ENCODE results near the gene RUNDC3A. TPM values are rescaled to one million over a fixed set of nuclear protein-coding genes. Genes with fewer than 3 reads are reported as not detected.

Gene RUNDC3A
- total and polyA plus RNA-seq, 2 of the 13 experiments (the other 11 are each of a cell fraction or from before 2014, with no cell fraction given) = 0.25 TPM; not detected in 1

DNA sequence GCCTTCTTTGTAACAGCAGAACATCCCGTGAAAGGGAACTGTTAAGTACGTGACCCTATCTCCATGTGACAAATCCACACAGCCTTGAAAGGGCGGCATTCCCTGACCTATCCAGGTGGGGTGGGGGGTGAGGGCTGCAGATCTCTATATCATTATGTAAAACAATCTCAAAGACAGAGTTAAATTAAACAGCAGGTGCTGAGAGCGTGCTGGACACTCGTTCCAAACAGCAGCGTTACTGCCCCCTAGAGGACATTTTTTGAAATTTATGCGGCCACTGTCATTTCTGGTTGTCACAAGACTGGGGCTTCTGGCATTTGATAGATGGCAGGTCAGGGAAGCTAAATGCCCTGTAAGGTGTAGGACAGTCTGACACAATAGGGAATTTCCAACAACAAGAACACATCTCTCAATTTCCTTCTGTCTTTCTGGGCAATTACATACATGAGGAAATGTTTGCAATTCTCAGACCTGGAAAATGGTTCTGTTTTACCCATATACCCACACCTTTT lies 22.9 kb downstream of the RUNDC3A start (continued):
- TF ChIP-seq, protein P1, sequence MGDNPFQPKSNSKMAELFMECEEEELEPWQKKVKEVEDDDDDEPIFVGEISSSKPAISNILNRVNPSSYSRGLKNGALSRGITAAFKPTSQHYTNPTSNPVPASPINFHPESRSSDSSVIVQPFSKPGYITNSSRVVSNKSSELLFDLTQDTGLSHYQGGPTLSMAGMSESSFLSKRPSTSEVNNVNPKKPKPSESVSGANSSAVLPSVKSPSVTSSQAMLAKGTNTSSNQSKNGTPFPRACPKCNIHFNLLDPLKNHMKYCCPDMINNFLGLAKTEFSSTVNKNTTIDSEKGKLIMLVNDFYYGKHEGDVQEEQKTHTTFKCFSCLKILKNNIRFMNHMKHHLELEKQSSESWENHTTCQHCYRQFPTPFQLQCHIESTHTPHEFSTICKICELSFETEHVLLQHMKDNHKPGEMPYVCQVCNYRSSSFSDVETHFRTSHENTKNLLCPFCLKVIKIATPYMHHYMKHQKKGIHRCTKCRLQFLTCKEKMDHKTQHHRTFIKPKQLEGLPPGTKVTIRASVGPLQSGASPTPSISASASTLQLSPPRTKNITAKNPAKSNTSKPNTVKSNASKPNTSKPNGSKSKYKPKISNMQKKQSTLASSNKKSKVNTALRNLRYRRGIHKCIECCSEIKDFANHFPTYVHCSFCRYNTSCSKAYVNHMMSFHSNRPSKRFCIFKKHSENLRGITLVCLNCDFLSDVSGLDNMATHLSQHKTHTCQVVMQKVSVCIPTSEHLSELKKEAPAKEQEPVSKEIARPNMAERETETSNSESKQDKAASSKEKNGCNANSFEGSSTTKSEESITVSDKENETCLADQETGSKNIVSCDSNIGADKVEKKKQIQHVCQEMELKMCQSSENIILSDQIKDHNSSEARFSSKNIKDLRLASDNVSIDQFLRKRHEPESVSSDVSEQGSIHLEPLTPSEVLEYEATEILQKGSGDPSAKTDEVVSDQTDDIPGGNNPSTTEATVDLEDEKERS (CRISPR knock-in tag; IDR thresholded peaks at IDR 0.05) = peak; percentile 42; the same call in 1 of the 2 replicates
- TF ChIP-seq KDM3A (CRISPR knock-in tag; IDR thresholded peaks at IDR 0.05; ENCODE audit: low read depth) = no peak
- no peak for TF ChIP-seq ZNF432 (CRISPR knock-in tag; IDR thresholded peaks at IDR 0.05; ENCODE audit: borderline replicate concordance)
- peak; percentile 65; the same call in 1 of the 2 replicates for TF ChIP-seq SMC3 (IDR thresholded peaks at IDR 0.05; ENCODE audit: low read length)
- no peak for TF ChIP-seq HNRNPH1 (optimal IDR thresholded peaks at IDR 0.05; ENCODE audit: low read depth, low read length)
- no peak for TF ChIP-seq ZNF891 (CRISPR knock-in tag; IDR thresholded peaks at IDR 0.05)
- TF ChIP-seq DPF2 (CRISPR knock-in tag; IDR thresholded peaks at IDR 0.05; ENCODE audit: borderline replicate concordance, low read depth) = no peak
- TF ChIP-seq, protein P2, sequence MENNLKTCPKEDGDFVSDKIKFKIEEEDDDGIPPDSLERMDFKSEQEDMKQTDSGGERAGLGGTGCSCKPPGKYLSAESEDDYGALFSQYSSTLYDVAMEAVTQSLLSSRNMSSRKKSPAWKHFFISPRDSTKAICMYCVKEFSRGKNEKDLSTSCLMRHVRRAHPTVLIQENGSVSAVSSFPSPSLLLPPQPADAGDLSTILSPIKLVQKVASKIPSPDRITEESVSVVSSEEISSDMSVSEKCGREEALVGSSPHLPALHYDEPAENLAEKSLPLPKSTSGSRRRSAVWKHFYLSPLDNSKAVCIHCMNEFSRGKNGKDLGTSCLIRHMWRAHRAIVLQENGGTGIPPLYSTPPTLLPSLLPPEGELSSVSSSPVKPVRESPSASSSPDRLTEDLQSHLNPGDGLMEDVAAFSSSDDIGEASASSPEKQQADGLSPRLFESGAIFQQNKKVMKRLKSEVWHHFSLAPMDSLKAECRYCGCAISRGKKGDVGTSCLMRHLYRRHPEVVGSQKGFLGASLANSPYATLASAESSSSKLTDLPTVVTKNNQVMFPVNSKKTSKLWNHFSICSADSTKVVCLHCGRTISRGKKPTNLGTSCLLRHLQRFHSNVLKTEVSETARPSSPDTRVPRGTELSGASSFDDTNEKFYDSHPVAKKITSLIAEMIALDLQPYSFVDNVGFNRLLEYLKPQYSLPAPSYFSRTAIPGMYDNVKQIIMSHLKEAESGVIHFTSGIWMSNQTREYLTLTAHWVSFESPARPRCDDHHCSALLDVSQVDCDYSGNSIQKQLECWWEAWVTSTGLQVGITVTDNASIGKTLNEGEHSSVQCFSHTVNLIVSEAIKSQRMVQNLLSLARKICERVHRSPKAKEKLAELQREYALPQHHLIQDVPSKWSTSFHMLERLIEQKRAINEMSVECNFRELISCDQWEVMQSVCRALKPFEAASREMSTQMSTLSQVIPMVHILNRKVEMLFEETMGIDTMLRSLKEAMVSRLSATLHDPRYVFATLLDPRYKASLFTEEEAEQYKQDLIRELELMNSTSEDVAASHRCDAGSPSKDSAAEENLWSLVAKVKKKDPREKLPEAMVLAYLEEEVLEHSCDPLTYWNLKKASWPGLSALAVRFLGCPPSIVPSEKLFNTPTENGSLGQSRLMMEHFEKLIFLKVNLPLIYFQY (CRISPR knock-in tag; IDR thresholded peaks at IDR 0.05; ENCODE audit: borderline replicate concordance) = 0 out of 2 replicates have a peak, but pooled peaks have one; percentile 17
- no peak for TF ChIP-seq SRSF1 (optimal IDR thresholded peaks at IDR 0.05; ENCODE audit: low read depth, low read length)
- peak; percentile 52; the same call in 1 of the 2 replicates for TF ChIP-seq SAP130 (CRISPR knock-in tag; IDR thresholded peaks at IDR 0.05; ENCODE audit: low read depth)
- TF ChIP-seq, protein P3, sequence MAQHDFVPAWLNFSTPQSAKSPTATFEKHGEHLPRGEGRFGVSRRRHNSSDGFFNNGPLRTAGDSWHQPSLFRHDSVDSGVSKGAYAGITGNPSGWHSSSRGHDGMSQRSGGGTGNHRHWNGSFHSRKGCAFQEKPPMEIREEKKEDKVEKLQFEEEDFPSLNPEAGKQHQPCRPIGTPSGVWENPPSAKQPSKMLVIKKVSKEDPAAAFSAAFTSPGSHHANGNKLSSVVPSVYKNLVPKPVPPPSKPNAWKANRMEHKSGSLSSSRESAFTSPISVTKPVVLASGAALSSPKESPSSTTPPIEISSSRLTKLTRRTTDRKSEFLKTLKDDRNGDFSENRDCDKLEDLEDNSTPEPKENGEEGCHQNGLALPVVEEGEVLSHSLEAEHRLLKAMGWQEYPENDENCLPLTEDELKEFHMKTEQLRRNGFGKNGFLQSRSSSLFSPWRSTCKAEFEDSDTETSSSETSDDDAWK (CRISPR knock-in tag; IDR thresholded peaks at IDR 0.05) = no peak
- 0 out of 2 replicates have a peak, but pooled peaks have one; percentile 39 for TF ChIP-seq ZNF766 (CRISPR knock-in tag; IDR thresholded peaks at IDR 0.05; ENCODE audit: borderline replicate concordance)
- TF ChIP-seq ZFX (CRISPR knock-in tag; IDR thresholded peaks at IDR 0.05; ENCODE audit: low read depth) = peak; percentile 37; the same call in 1 of the 2 replicates
- TF ChIP-seq KLF16 (CRISPR knock-in tag; IDR thresholded peaks at IDR 0.05) = 0 out of 4 replicates have a peak, but pooled peaks of 1 of the 2 experiments have one; percentile 41
- TF ChIP-seq EED (CRISPR knock-in tag; IDR thresholded peaks at IDR 0.05) = no peak
- TF ChIP-seq MEIS2 (CRISPR knock-in tag; IDR thresholded peaks at IDR 0.05) = 0 out of 2 replicates have a peak, but pooled peaks have one; percentile 37
- TF ChIP-seq ZNF451 (CRISPR knock-in tag; IDR thresholded peaks at IDR 0.05) = no peak
- TF ChIP-seq ZNF552 (CRISPR knock-in tag; IDR thresholded peaks at IDR 0.05; ENCODE audit: borderline replicate concordance) = no peak
- no peak for TF ChIP-seq ZNF720 (CRISPR knock-in tag; IDR thresholded peaks at IDR 0.05)
- TF ChIP-seq HMG20A (CRISPR knock-in tag; IDR thresholded peaks at IDR 0.05; ENCODE audit: borderline replicate concordance) = no peak
- TF ChIP-seq ZNF337 (CRISPR knock-in tag; IDR thresholded peaks at IDR 0.05; ENCODE audit: borderline replicate concordance, low read depth) = peak; percentile 41; the same call in 1 of the 2 replicates
